Tibial nerve (tissue), 4 donors: ENCODE results near the gene MXD1. TPM values are rescaled to one million over a fixed set of nuclear protein-coding genes. Genes with fewer than 3 reads are reported as not detected.

Source experiments
- DNase-seq, 2 donors: peaks; one replicate each; pipeline ENCODE4 v3.0.0-alpha.2; 2019; ENCODE audit warnings: low spot score in 2 of 2
- H3K27ac ChIP-seq, 4 donors: fragments of 200-600 bp; sonication (generic) in 3 of 4; one replicate each; pipeline ENCODE4 v1.5.1; 2017 to 2019; ENCODE audit warnings: mild to moderate bottlenecking in 1 of 4
- H3K27me3 ChIP-seq, 2 donors: fragments of 200-600 bp; sonication (generic) in 1 of 2; one replicate each; pipeline versions ENCODE4 v1.5.1 to v1.6.0; 2017 to 2019
- H3K36me3 ChIP-seq, 3 donors: fragments of 200-600 bp; sonication (generic); one replicate each; pipeline ENCODE4 v1.5.1; 2018 to 2019
- H3K4me1 ChIP-seq, 4 donors: fragments of 200-600 bp; sonication (generic) in 3 of 4; one replicate each; pipeline ENCODE4 v1.5.1; 2017 to 2019
- H3K4me3 ChIP-seq, 4 donors: fragments of 200-600 bp; sonication (generic) in 3 of 4; one replicate each; pipeline ENCODE4 v1.5.1; 2017 to 2019; ENCODE audit warnings: mild to moderate bottlenecking in 1 of 4, moderate library complexity in 1 of 4
- H3K9me3 ChIP-seq, 4 donors: fragments of 200-600 bp; sonication (generic) in 3 of 4; one replicate each; pipeline ENCODE4 v1.5.1; 2017 to 2019
- CTCF ChIP-seq, 5 experiments: fragments of 200-600 bp in 3 of 5; fragments of 450-650 bp in 2 of 5; sonication (generic) in 3 of 5; IDR thresholded peaks; one replicate each; pipeline ENCODE4 v1.5.1; 2016 to 2019; ENCODE audit warnings: antibody characterized with exemption in 5 of 5, mild to moderate bottlenecking in 3 of 5, moderate library complexity in 2 of 5
- EP300 ChIP-seq, 2 donors: sonication (generic); formaldehyde crosslinking; IDR thresholded peaks; one replicate each; pipeline ENCODE4 v1.6.1; 2017; ENCODE audit warnings: antibody characterized with exemption in 2 of 2, mild to moderate bottlenecking in 1 of 2
- POLR2A ChIP-seq, 2 donors: fragments of 450-650 bp; IDR thresholded peaks; one replicate each; pipeline ENCODE4 v1.6.1; 2017; ENCODE audit warnings: antibody characterized with exemption in 2 of 2, mild to moderate bottlenecking in 2 of 2, moderate library complexity in 2 of 2
- WGBS, 2 donors: methylation state at CpG; one replicate each; pipeline ENCODE4 v1.1.5; 2018; 5-methylcytosine and 5-hydroxymethylcytosine counted together
- total RNA-seq, 4 donors: library from RNA; depleted of rRNA; stranded (reverse); fragments of >200 nt; gene quantifications; one replicate each; pipeline ENCODE4 v1.1.0, GENCODE V29; 2016

The MXD1 gene
- total RNA-seq, 4 donors from 2014 or later: 5.7 to 10.4 (median 7.6) TPM

GRCh38 chr2:69945941-69946340, 31.0 kb downstream of the MXD1 start:
- no peak for TF ChIP-seq EP300 (IDR thresholded peaks at IDR 0.05)
- no peak for TF ChIP-seq CTCF (IDR thresholded peaks at IDR 0.05)
- no peak for TF ChIP-seq POLR2A (IDR thresholded peaks at IDR 0.05)
- H3K27ac ChIP-seq: no peak overlapping the region
- peaks cover 0 to 18% (median 0%) of the 10 kb centered on the region in 3 donors for H3K36me3 ChIP-seq
- H3K9me3 ChIP-seq: no peaks in the 10 kb centered on the region
- 83 to 87% methylated on average over 8 of the region's 8 CpGs for WGBS, 2 donors
- no peak overlapping the region for H3K4me3 ChIP-seq
- DNase-seq: no peak
- H3K27me3 ChIP-seq: no peaks in the 10 kb centered on the region
- peaks cover 0 to 15% (median 3%) of the 10 kb centered on the region in 4 donors for H3K4me1 ChIP-seq

- H3K4me3 ChIP-seq: no peak overlapping the region
- DNase-seq: no peak
- H3K4me1 ChIP-seq: peaks cover 0 to 15% (median 3%) of the 10 kb centered on the region in 4 donors
- no peaks in the 10 kb centered on the region for H3K27me3 ChIP-seq
- H3K27ac ChIP-seq: no peak overlapping the region
- TF ChIP-seq POLR2A (IDR thresholded peaks at IDR 0.05) (no peak), EP300 (IDR thresholded peaks at IDR 0.05) (no peak), CTCF (IDR thresholded peaks at IDR 0.05) (no peak)
- peaks cover 0 to 11% (median 0%) of the 10 kb centered on the region in 3 donors for H3K36me3 ChIP-seq
- H3K9me3 ChIP-seq: no peaks in the 10 kb centered on the region
- 64 to 66% methylated on average over 13 of the region's 13 CpGs for WGBS, 2 donors
Measured at GRCh38 chr2:69946351-69947324, 31.7 kb downstream of the MXD1 start.

DNA sequence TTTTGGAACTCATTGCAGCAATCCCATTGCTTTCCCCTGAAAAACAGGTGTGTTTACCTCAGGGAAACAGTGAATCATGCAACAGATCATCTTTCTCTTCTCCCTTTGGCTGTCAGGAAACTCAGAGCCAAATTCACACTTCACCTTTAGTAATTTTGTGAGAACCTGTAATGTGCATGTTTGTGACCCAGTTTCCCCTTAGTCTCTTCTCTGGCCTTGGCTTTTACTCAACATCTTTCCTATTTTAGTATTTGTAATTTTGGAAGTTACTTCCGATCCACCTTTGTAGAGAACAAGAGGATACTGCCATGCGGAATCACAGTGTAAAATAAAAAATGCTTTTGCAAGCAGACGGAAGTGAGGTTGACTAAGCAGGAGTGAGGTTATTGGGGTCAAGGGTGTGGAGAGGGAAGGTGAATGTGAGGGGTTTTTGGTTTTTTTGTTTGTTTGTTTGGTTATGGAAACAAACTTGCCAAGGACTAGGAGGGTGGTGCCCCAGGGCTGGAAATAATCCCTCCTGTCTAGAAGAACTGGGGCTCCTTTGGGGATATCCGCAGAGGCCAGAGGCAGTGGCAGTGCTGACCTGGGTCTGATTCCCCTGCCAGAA, 32.5 kb downstream of the MXD1 start:
- Histone ChIP-seq H3K4me1 (peaks cover 0 to 15% (median 3%) of the 10 kb centered on the region in 4 donors), H3K4me3 (no peak overlapping the region), H3K36me3 (peaks cover 0 to 11% (median 0%) of the 10 kb centered on the region in 3 donors), H3K27me3 (no peaks in the 10 kb centered on the region), H3K9me3 (no peaks in the 10 kb centered on the region), H3K27ac (no peak overlapping the region)
- TF ChIP-seq CTCF (IDR thresholded peaks at IDR 0.05) (no peak), POLR2A (IDR thresholded peaks at IDR 0.05) (no peak), EP300 (IDR thresholded peaks at IDR 0.05) (no peak)
- DNase-seq: no peak
- WGBS, 2 donors: 89 to 90% methylated on average over 4 of the region's 4 CpGs

DNA sequence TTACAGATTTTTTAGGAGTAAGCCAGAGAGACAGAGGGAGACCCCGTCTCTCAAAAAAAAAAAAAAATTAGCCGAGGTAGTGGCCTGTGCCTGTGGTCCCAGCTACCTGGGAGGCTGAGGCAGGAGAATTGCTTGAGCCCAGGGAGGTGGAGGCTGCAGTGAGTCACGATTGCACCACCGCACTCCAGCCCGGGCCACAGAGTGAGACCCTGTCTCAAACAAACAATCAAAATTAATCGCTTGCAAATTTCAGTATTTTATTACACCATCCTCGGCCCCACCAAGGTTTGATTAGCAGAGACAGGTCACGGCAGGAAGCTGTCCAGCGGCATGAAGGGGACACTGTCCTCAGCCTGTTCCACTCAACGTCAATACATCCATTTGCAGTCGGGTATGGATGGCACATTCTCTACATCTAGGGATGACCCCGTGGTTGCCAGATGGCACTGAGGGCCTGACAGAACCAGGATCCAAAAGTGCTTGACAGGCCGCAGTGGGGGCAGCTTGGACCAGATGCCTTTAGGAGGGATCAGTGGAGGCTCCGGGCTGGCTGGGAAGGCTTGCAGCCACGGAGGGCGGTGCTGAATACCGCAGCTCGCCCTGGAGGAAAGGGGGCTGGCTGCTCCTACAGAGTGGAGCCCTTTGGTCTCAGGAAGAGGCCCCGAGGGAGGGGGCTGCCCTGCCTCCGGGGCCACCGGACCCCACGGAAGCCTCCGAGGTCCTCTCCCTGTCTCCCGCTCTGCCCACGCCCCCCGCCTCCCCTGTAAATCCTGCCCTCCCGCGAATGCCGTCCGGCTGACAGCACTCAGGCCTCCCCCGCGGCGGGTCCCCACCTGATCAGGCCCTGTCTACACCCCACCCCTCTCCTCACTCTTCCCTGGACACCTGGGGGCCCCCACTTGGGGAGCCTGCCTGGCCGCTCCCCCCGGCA, 33.4 kb downstream of the MXD1 start:
- TF ChIP-seq EP300 (IDR thresholded peaks at IDR 0.05): no peak
- no peak for TF ChIP-seq POLR2A (IDR thresholded peaks at IDR 0.05)
- TF ChIP-seq CTCF (IDR thresholded peaks at IDR 0.05): no peak
- peaks cover 0 to 6% (median 0%) of the 10 kb centered on the region in 3 donors for H3K36me3 ChIP-seq
- no peak for DNase-seq
- 46 to 62% methylated on average over 28 to 32 of the region's 35 CpGs for WGBS, 2 donors
- no peaks in the 10 kb centered on the region for H3K9me3 ChIP-seq
- H3K4me3 ChIP-seq: no peak overlapping the region
- H3K4me1 ChIP-seq: peaks cover 0 to 15% (median 3%) of the 10 kb centered on the region in 4 donors
- H3K27ac ChIP-seq: no peak overlapping the region
- no peaks in the 10 kb centered on the region for H3K27me3 ChIP-seq
